ENCODE results near the gene IQSEC3.

DNA sequence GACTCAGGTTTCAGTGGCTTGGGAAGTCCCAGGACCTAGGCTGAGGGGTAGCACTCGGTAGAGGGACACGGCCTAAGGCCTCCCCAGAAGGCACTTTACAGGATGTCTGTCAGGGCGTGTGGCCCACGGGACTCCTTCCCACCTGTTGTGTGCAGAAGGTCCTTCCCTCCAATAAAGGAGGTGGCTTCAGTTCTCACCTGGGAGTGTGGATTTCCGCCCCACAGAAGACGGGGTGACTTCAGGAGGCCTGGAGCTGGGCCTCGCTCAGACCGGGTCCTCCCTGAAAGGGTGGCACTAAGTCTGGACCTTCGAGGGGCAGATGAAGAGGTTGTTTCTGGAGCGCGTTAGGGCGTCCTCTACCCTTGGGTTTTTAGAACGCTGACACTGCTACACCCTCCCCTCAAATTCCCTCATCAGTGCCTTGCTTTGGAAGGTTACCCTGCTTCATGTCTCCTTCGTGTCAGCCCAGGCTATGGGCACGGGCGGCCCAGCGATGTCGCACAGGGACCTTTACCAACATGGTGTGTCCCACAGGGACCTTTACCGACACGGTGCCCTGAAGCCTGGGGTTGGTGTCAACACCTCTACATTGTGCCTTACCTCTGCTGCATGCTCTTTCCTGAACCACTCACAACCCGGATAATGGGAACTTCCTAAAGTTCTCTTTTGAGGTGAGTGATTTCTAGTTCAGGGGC is 140.3 kb downstream of the IQSEC3 start:
- TF ChIP-seq CTCF (conservative IDR thresholded peaks at IDR 0.05; ENCODE audit: low read depth, low read length), result no peak
- TF ChIP-seq EZH2 (IDR thresholded peaks at IDR 0.05; ENCODE audit: borderline replicate concordance, low read depth, low read length, poor library complexity, severe bottlenecking), result no peak

Measured in A673 (cell line).